Measurements from ENCODE around the gene RO60.

RO60 gene

GRCh38 chr1:193060115-193060403, 647 bp downstream of the RO60 start:
- Histone ChIP-seq H3K4me3 (ENCODE audit: control insufficient read depth in 1 of 7, extremely low read depth in 1 of 7, insufficient read depth in 4 of 7, low read depth in 2 of 7, low read length in 6 of 7) (peak overlapping the region; percentile 73 to 100 (median 92)), H3K36me3 (ENCODE audit: control insufficient read depth in 4 of 4, insufficient read depth in 4 of 4, low read length in 3 of 4) (peaks cover 0 to 4% (median under 1%) of the 10 kb centered on the region in 4 experiments), H3K27me3 (replicated peaks in 2 of 5; ENCODE audit: control insufficient read depth in 4 of 5, insufficient read depth in 5 of 5, low read length in 4 of 5) (no peaks in the 10 kb centered on the region), H3K27ac (ENCODE audit: insufficient read depth in 1 of 2, low read depth in 1 of 2, low read length in 2 of 2, poor library complexity in 1 of 2, severe bottlenecking in 2 of 2) (peak overlapping the region; percentile 93 to 97), H3K9me3 (ENCODE audit: control extremely low read depth in 1 of 5, control insufficient read depth in 4 of 5, insufficient read depth in 2 of 5, low read depth in 1 of 5, low read length in 4 of 5) (no peaks in the 10 kb centered on the region), H3K4me1 (ENCODE audit: control extremely low read depth in 1 of 4, control insufficient read depth in 4 of 4, insufficient read depth in 4 of 4, low read length in 3 of 4) (peaks cover 11 to 32% (median 22%) of the 10 kb centered on the region in 4 experiments)
- WGBS (ENCODE audit: insufficient coverage) = 0% methylated on average over 1 of the region's 9 CpGs
- no peak for DNase-seq
- ChIA-PET CTCF (no interaction called here), POLR2A (interaction anchor here (0.8 kb wide), 1 partner anchor 45 kb away, joined by 3 read pairs; no protein-coding TSS in a partner anchor)

DNA sequence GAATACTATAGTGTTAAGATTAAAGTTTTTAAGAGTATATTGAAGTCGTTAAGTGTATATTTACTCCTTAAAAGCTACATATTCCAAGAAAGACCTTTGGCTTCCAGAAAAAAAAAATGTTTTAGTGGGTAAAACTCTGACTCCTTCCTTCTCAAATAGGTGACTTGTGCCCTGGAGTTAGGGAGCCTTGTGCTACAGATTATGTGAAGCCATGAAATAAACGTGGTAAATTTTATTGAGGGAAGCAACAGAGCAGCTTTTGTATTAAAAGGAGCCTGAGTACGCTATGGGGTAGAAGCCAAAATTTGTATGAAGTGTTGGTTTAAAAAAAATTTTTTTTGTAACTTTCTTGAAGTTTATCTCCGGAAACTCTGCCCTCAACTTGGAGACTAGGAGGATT, 994 bp downstream of the RO60 start:
- H3K9me3 ChIP-seq (ENCODE audit: control extremely low read depth in 1 of 5, control insufficient read depth in 4 of 5, insufficient read depth in 2 of 5, low read depth in 1 of 5, low read length in 4 of 5) = no peaks in the 10 kb centered on the region
- CTCF ChIA-PET = no interaction called here
- peak overlapping the region; percentile 93 to 97 for H3K27ac ChIP-seq (ENCODE audit: insufficient read depth in 1 of 2, low read depth in 1 of 2, low read length in 2 of 2, poor library complexity in 1 of 2, severe bottlenecking in 2 of 2)
- peaks cover 0 to 4% (median 0%) of the 10 kb centered on the region in 4 experiments for H3K36me3 ChIP-seq (ENCODE audit: control insufficient read depth in 4 of 4, insufficient read depth in 4 of 4, low read length in 3 of 4)
- H3K27me3 ChIP-seq (replicated peaks in 2 of 5; ENCODE audit: control insufficient read depth in 4 of 5, insufficient read depth in 5 of 5, low read length in 4 of 5) = no peaks in the 10 kb centered on the region
- WGBS (ENCODE audit: insufficient coverage) = 37% methylated on average over 3 of the region's 4 CpGs
- peaks cover 11 to 32% (median 22%) of the 10 kb centered on the region in 4 experiments for H3K4me1 ChIP-seq (ENCODE audit: control extremely low read depth in 1 of 4, control insufficient read depth in 4 of 4, insufficient read depth in 4 of 4, low read length in 3 of 4)
- DNase-seq = no peak
- peak overlapping the region in 6 of 7 experiments; percentile 73 to 100 (median 90) for H3K4me3 ChIP-seq (ENCODE audit: control insufficient read depth in 1 of 7, extremely low read depth in 1 of 7, insufficient read depth in 4 of 7, low read depth in 2 of 7, low read length in 6 of 7)
- POLR2A ChIA-PET = interaction anchor here (0.8 to 1.2 kb wide), 2 partner anchors 9 to 44 kb away, joined by 3 read pairs; no protein-coding TSS in a partner anchor

GRCh38 chr1:193060938-193061337, 1.5 kb downstream of the RO60 start:
- CTCF ChIA-PET = no interaction called here
- 31% methylated on average over 2 of the region's 2 CpGs for WGBS (ENCODE audit: insufficient coverage)

GRCh38 chr1:193062698-193063463, 3.5 kb downstream of the RO60 start:
- H3K36me3 ChIP-seq (ENCODE audit: control insufficient read depth in 4 of 4, insufficient read depth in 4 of 4, low read length in 3 of 4) = peaks cover 0 to 4% (median 0%) of the 10 kb centered on the region in 4 experiments
- WGBS (ENCODE audit: insufficient coverage) = no CpG with 5 or more reads among the region's 4 CpGs
- POLR2A ChIA-PET = interaction anchor here (0.7 kb wide), 1 partner anchor 137 kb away, joined by 3 read pairs; no protein-coding TSS in a partner anchor
- no peak overlapping the region for H3K4me3 ChIP-seq (ENCODE audit: control insufficient read depth in 1 of 7, extremely low read depth in 1 of 7, insufficient read depth in 4 of 7, low read depth in 2 of 7, low read length in 6 of 7)
- H3K9me3 ChIP-seq (ENCODE audit: control extremely low read depth in 1 of 5, control insufficient read depth in 4 of 5, insufficient read depth in 2 of 5, low read depth in 1 of 5, low read length in 4 of 5) = no peaks in the 10 kb centered on the region
- DNase-seq = no peak
- CTCF ChIA-PET = interaction anchor here (1.0 kb wide), 1 partner anchor 41 kb away, joined by 3 read pairs; no protein-coding TSS in a partner anchor
- no peak overlapping the region for H3K27ac ChIP-seq (ENCODE audit: insufficient read depth in 1 of 2, low read depth in 1 of 2, low read length in 2 of 2, poor library complexity in 1 of 2, severe bottlenecking in 2 of 2)
- no peaks in the 10 kb centered on the region for H3K27me3 ChIP-seq (replicated peaks in 2 of 5; ENCODE audit: control insufficient read depth in 4 of 5, insufficient read depth in 5 of 5, low read length in 4 of 5)
- peaks cover 11 to 25% (median 19%) of the 10 kb centered on the region in 4 experiments for H3K4me1 ChIP-seq (ENCODE audit: control extremely low read depth in 1 of 4, control insufficient read depth in 4 of 4, insufficient read depth in 4 of 4, low read length in 3 of 4)

More at GRCh38 chr1:193060938-193061337, 1.5 kb downstream of the RO60 start:
- POLR2A ChIA-PET = interaction anchor here (0.8 to 1.2 kb wide), 2 partner anchors 9 to 44 kb away, joined by 3 read pairs; no protein-coding TSS in a partner anchor
- Histone ChIP-seq H3K36me3 (ENCODE audit: control insufficient read depth in 4 of 4, insufficient read depth in 4 of 4, low read length in 3 of 4) (peaks cover 0 to 4% (median 0%) of the 10 kb centered on the region in 4 experiments), H3K4me3 (ENCODE audit: control insufficient read depth in 1 of 7, extremely low read depth in 1 of 7, insufficient read depth in 4 of 7, low read depth in 2 of 7, low read length in 6 of 7) (peak overlapping the region in 6 of 7 experiments; percentile 73 to 100 (median 90)), H3K27me3 (replicated peaks in 2 of 5; ENCODE audit: control insufficient read depth in 4 of 5, insufficient read depth in 5 of 5, low read length in 4 of 5) (no peaks in the 10 kb centered on the region), H3K9me3 (ENCODE audit: control extremely low read depth in 1 of 5, control insufficient read depth in 4 of 5, insufficient read depth in 2 of 5, low read depth in 1 of 5, low read length in 4 of 5) (no peaks in the 10 kb centered on the region), H3K27ac (ENCODE audit: insufficient read depth in 1 of 2, low read depth in 1 of 2, low read length in 2 of 2, poor library complexity in 1 of 2, severe bottlenecking in 2 of 2) (peak overlapping the region in 1 of 2 experiments; percentile 97), H3K4me1 (ENCODE audit: control extremely low read depth in 1 of 4, control insufficient read depth in 4 of 4, insufficient read depth in 4 of 4, low read length in 3 of 4) (peaks cover 11 to 32% (median 22%) of the 10 kb centered on the region in 4 experiments)
- peak in 2 of 3 donors; percentile 34 to 47 for DNase-seq

GRCh38 chr1:193065954-193066353, 6.5 kb downstream of the RO60 start:
- CTCF ChIA-PET = interaction anchor here (0.9 kb wide), 1 partner anchor 453 kb away, joined by 3 read pairs; no protein-coding TSS in a partner anchor
- Histone ChIP-seq H3K27ac (ENCODE audit: insufficient read depth in 1 of 2, low read depth in 1 of 2, low read length in 2 of 2, poor library complexity in 1 of 2, severe bottlenecking in 2 of 2) (no peak overlapping the region), H3K4me1 (ENCODE audit: control extremely low read depth in 1 of 4, control insufficient read depth in 4 of 4, insufficient read depth in 4 of 4, low read length in 3 of 4) (peaks cover 0 to 10% (median 3%) of the 10 kb centered on the region in 4 experiments), H3K36me3 (ENCODE audit: control insufficient read depth in 4 of 4, insufficient read depth in 4 of 4, low read length in 3 of 4) (peaks cover 0 to 6% (median 3%) of the 10 kb centered on the region in 4 experiments), H3K9me3 (ENCODE audit: control extremely low read depth in 1 of 5, control insufficient read depth in 4 of 5, insufficient read depth in 2 of 5, low read depth in 1 of 5, low read length in 4 of 5) (no peaks in the 10 kb centered on the region), H3K27me3 (replicated peaks in 2 of 5; ENCODE audit: control insufficient read depth in 4 of 5, insufficient read depth in 5 of 5, low read length in 4 of 5) (no peaks in the 10 kb centered on the region), H3K4me3 (ENCODE audit: control insufficient read depth in 1 of 7, extremely low read depth in 1 of 7, insufficient read depth in 4 of 7, low read depth in 2 of 7, low read length in 6 of 7) (no peak overlapping the region)
- POLR2A ChIA-PET = no interaction called here
- DNase-seq = no peak

DNA sequence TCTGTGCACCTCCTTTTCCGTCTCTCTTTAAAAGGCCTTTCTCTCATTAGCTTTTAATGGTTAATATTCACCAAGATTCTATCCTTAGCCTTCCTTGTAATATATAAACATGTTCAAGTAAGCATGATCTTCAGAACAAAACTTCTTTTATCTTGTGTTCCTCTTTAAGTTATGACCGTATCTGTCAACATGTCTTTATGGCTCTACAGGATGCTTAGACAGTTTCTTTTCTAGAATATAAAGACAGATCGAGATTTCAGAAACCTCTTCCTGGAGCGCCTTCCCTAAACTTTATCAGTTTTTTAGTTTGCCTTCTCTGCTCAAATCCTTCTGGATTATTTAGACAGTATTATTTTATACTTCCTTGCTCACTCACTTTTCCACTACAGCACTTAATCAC, 7.2 kb downstream of the RO60 start:
- ChIA-PET CTCF (interaction anchor here (0.9 kb wide), 1 partner anchor 454 kb away, joined by 3 read pairs; no protein-coding TSS in a partner anchor), POLR2A (no interaction called here)
- no peak overlapping the region for H3K4me3 ChIP-seq (ENCODE audit: control insufficient read depth in 1 of 7, extremely low read depth in 1 of 7, insufficient read depth in 4 of 7, low read depth in 2 of 7, low read length in 6 of 7)
- no peaks in the 10 kb centered on the region for H3K9me3 ChIP-seq (ENCODE audit: control extremely low read depth in 1 of 5, control insufficient read depth in 4 of 5, insufficient read depth in 2 of 5, low read depth in 1 of 5, low read length in 4 of 5)
- H3K4me1 ChIP-seq (ENCODE audit: control extremely low read depth in 1 of 4, control insufficient read depth in 4 of 4, insufficient read depth in 4 of 4, low read length in 3 of 4) = peaks cover 0 to 6% (median 0%) of the 10 kb centered on the region in 4 experiments
- 89% methylated on average over 4 of the region's 4 CpGs for WGBS (ENCODE audit: insufficient coverage)
- H3K27me3 ChIP-seq (replicated peaks in 2 of 5; ENCODE audit: control insufficient read depth in 4 of 5, insufficient read depth in 5 of 5, low read length in 4 of 5) = no peaks in the 10 kb centered on the region
- no peak for DNase-seq
- peaks cover 0 to 6% (median 3%) of the 10 kb centered on the region in 4 experiments for H3K36me3 ChIP-seq (ENCODE audit: control insufficient read depth in 4 of 4, insufficient read depth in 4 of 4, low read length in 3 of 4)
- H3K27ac ChIP-seq (ENCODE audit: insufficient read depth in 1 of 2, low read depth in 1 of 2, low read length in 2 of 2, poor library complexity in 1 of 2, severe bottlenecking in 2 of 2) = no peak overlapping the region

GRCh38 chr1:193068013-193068412, 8.6 kb downstream of the RO60 start:
- Histone ChIP-seq H3K27me3 (replicated peaks in 2 of 5; ENCODE audit: control insufficient read depth in 4 of 5, insufficient read depth in 5 of 5, low read length in 4 of 5) (no peaks in the 10 kb centered on the region), H3K36me3 (ENCODE audit: control insufficient read depth in 4 of 4, insufficient read depth in 4 of 4, low read length in 3 of 4) (peaks cover under 1 to 8% (median 3%) of the 10 kb centered on the region in 4 experiments), H3K27ac (ENCODE audit: insufficient read depth in 1 of 2, low read depth in 1 of 2, low read length in 2 of 2, poor library complexity in 1 of 2, severe bottlenecking in 2 of 2) (no peak overlapping the region), H3K4me3 (ENCODE audit: control insufficient read depth in 1 of 7, extremely low read depth in 1 of 7, insufficient read depth in 4 of 7, low read depth in 2 of 7, low read length in 6 of 7) (no peak overlapping the region), H3K4me1 (ENCODE audit: control extremely low read depth in 1 of 4, control insufficient read depth in 4 of 4, insufficient read depth in 4 of 4, low read length in 3 of 4) (peaks cover 0 to 6% (median 0%) of the 10 kb centered on the region in 4 experiments), H3K9me3 (ENCODE audit: control extremely low read depth in 1 of 5, control insufficient read depth in 4 of 5, insufficient read depth in 2 of 5, low read depth in 1 of 5, low read length in 4 of 5) (no peaks in the 10 kb centered on the region)
- DNase-seq = peak in 2 of 3 donors; percentile 10 to 29
- CTCF ChIA-PET = no interaction called here
- POLR2A ChIA-PET = no interaction called here

Measured in common myeloid progenitor, CD34-positive (primary cell).